ENCODE data around the gene ASIC4.

Gene ASIC4, protein sequence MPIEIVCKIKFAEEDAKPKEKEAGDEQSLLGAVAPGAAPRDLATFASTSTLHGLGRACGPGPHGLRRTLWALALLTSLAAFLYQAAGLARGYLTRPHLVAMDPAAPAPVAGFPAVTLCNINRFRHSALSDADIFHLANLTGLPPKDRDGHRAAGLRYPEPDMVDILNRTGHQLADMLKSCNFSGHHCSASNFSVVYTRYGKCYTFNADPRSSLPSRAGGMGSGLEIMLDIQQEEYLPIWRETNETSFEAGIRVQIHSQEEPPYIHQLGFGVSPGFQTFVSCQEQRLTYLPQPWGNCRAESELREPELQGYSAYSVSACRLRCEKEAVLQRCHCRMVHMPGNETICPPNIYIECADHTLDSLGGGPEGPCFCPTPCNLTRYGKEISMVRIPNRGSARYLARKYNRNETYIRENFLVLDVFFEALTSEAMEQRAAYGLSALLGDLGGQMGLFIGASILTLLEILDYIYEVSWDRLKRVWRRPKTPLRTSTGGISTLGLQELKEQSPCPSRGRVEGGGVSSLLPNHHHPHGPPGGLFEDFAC
- long read RNA-seq = 0 reads

DNA sequence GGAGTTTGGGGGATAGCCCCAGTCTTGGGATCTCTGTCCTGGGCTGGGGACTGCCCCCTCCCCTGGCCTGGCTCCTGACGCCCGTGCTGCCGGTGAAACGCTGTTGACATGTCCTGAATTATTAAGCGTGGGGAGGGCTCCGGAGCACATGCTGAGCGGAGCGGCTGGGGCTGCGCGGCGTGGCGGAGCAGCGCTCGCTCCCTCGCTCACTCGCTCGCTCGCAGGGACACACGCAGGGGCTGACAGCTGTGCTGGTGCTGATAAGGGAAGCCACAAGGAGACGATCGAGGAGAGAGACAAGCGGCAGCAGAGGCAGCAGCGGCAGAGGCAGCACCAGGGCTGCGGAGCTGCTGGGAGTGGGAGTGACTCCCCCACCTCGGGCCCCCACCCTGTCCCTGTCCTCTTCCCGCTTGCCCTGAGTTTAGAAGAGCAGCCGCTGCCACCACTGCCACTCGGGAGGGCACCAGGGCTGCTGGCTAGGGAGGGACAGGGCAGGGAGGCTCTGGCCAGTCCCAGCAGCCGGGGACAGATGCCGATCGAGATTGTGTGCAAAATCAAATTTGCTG is at the start of gene ASIC4:
Gene ASIC4 (plus strand): TSS at position 287 of the 566 bp plus-strand sequence. CDS start 243 bp downstream, at position 530.
- Histone ChIP-seq H3K27me3 (ENCODE audit: insufficient read depth, poor library complexity, severe bottlenecking) (peaks cover 76% of the 10 kb centered on the region), H3K27ac (replicated peaks) (no peak within 1 kb of the TSS), H3K4me3 (replicated peaks; ENCODE audit: insufficient read depth, low read length) (no peak within 1 kb of the TSS)
- TF ChIP-seq, protein P1, sequence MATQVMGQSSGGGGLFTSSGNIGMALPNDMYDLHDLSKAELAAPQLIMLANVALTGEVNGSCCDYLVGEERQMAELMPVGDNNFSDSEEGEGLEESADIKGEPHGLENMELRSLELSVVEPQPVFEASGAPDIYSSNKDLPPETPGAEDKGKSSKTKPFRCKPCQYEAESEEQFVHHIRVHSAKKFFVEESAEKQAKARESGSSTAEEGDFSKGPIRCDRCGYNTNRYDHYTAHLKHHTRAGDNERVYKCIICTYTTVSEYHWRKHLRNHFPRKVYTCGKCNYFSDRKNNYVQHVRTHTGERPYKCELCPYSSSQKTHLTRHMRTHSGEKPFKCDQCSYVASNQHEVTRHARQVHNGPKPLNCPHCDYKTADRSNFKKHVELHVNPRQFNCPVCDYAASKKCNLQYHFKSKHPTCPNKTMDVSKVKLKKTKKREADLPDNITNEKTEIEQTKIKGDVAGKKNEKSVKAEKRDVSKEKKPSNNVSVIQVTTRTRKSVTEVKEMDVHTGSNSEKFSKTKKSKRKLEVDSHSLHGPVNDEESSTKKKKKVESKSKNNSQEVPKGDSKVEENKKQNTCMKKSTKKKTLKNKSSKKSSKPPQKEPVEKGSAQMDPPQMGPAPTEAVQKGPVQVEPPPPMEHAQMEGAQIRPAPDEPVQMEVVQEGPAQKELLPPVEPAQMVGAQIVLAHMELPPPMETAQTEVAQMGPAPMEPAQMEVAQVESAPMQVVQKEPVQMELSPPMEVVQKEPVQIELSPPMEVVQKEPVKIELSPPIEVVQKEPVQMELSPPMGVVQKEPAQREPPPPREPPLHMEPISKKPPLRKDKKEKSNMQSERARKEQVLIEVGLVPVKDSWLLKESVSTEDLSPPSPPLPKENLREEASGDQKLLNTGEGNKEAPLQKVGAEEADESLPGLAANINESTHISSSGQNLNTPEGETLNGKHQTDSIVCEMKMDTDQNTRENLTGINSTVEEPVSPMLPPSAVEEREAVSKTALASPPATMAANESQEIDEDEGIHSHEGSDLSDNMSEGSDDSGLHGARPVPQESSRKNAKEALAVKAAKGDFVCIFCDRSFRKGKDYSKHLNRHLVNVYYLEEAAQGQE (IDR thresholded peaks at IDR 0.05; ENCODE audit: insufficient replicate concordance, low read depth) = no peak
- TF ChIP-seq POLR2AphosphoS5 (IDR thresholded peaks at IDR 0.05; ENCODE audit: low read depth) (no peak; the same call in 1 of the 2 replicates), SPI1 (IDR thresholded peaks at IDR 0.05; ENCODE audit: borderline replicate concordance, low read depth) (no peak), GABPA (IDR thresholded peaks at IDR 0.05; ENCODE audit: low read depth) (no peak)
- TF ChIP-seq, protein P2, sequence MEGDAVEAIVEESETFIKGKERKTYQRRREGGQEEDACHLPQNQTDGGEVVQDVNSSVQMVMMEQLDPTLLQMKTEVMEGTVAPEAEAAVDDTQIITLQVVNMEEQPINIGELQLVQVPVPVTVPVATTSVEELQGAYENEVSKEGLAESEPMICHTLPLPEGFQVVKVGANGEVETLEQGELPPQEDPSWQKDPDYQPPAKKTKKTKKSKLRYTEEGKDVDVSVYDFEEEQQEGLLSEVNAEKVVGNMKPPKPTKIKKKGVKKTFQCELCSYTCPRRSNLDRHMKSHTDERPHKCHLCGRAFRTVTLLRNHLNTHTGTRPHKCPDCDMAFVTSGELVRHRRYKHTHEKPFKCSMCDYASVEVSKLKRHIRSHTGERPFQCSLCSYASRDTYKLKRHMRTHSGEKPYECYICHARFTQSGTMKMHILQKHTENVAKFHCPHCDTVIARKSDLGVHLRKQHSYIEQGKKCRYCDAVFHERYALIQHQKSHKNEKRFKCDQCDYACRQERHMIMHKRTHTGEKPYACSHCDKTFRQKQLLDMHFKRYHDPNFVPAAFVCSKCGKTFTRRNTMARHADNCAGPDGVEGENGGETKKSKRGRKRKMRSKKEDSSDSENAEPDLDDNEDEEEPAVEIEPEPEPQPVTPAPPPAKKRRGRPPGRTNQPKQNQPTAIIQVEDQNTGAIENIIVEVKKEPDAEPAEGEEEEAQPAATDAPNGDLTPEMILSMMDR (IDR thresholded peaks at IDR 0.05; ENCODE audit: insufficient read depth, low read length) = no peak
- peak in 1 of 2 experiments; percentile 54 for DNase-seq (ENCODE audit: low read depth in 1 of 2, low spot score in 1 of 2)

DNA sequence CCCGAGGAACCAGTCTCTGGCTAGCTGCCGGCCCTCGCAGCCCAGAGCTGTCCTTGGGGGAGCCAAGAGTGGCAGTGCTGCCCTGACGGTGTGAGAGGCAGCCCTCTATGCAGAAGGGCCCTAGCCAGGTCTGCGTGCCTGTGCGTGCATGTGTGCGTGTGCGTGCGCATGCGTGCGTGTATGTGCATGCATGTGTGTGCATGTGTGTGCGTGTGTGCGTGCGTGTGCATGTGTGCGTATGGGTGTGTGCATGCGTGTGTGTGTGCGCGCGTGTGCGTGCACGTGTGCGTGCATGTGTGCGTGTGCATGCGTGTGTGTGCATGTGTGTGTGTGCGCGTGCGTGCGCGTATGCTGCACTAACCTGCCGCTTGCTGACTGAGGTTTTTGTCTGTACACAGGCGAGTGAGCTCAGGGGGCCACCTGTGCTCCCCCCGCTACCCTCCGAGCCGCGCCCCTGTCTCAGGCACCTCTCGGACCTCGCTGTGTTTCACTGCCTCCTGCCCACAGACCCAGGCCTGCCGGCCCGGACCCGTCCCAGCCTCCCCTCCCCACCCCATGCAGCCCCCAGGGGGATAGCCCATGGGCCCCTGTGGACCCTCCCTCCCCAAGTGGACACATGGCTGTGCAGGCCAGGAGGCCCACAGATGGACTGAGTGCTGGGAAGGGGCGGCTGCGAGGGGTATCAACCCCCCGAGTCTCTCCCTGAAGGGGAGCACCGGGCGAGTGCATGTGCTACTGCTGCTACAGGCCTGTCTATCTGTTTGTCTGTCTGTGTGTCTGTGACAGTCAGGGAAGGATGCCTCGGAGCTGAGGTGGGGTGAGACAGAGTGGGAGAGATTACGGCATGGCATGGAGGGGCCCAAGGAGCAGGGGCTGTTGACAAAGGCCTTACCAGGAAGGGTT is 48.4 kb upstream of the ASIC4 start:
- DNase-seq (ENCODE audit: low read depth in 1 of 2, low spot score in 1 of 2) = no peak
- no peak overlapping the region for H3K27ac ChIP-seq (replicated peaks)
- H3K27me3 ChIP-seq (ENCODE audit: insufficient read depth, poor library complexity, severe bottlenecking) = no peaks in the 10 kb centered on the region

More for the DNA sequence above, 48.4 kb upstream of the ASIC4 start:
- TF ChIP-seq, protein P2 (IDR thresholded peaks at IDR 0.05; ENCODE audit: insufficient read depth, low read length) = no peak
- TF ChIP-seq POLR2AphosphoS5 (IDR thresholded peaks at IDR 0.05; ENCODE audit: low read depth) (no peak), GABPA (IDR thresholded peaks at IDR 0.05; ENCODE audit: low read depth) (no peak), SPI1 (IDR thresholded peaks at IDR 0.05; ENCODE audit: borderline replicate concordance, low read depth) (no peak)
- TF ChIP-seq, protein P1 (IDR thresholded peaks at IDR 0.05; ENCODE audit: insufficient replicate concordance, low read depth) = no peak
- no peak overlapping the region for H3K4me3 ChIP-seq (replicated peaks; ENCODE audit: insufficient read depth, low read length)

Data from HL-60 (cell line).